ENCODE data around the gene COL5A1. TPM values are rescaled to one million over a fixed set of nuclear protein-coding genes. Genes with fewer than 3 reads are reported as not detected.

Gene COL5A1
- total RNA-seq, 1 experiment from 2014 or later, result not detected

- DNase-seq (ENCODE audit: unreplicated experiment), result no peak
- no peaks in the 10 kb centered on the region for H3K4me1 Mint-ChIP-seq (ENCODE audit: insufficient read depth, unreplicated experiment)
- peaks cover 14% of the 10 kb centered on the region for H3K9me3 Mint-ChIP-seq (ENCODE audit: unreplicated experiment)
- H3K4me3 Mint-ChIP-seq (ENCODE audit: unreplicated experiment), result no peak overlapping the region
- H3K27ac Mint-ChIP-seq (ENCODE audit: low read depth, unreplicated experiment), result no peak overlapping the region
- TF ChIP-seq CTCF (IDR thresholded peaks at IDR 0.05; ENCODE audit: unreplicated experiment), result no peak
- H3K36me3 Mint-ChIP-seq (ENCODE audit: insufficient read depth, unreplicated experiment), result peaks cover 4% of the 10 kb centered on the region
- POLR2A ChIA-PET, result no interaction called here
- intact Hi-C loops (cut with micrococcal nuclease), result no loop called here
- no peaks in the 10 kb centered on the region for H3K27me3 Mint-ChIP-seq (ENCODE audit: insufficient read depth, unreplicated experiment)
- CTCF ChIA-PET, result interaction anchor here (0.6 kb wide), 1 partner anchor 16 kb away, joined by 4 read pairs; no protein-coding TSS in a partner anchor
- BruUV-seq (replicated peaks), result no TSS peak
Observed at GRCh38 chr9:134616341-134616740, 25.3 kb upstream of the COL5A1 start.

- no peak overlapping the region for H3K4me3 Mint-ChIP-seq (ENCODE audit: unreplicated experiment)
- no TSS peak for BruUV-seq (replicated peaks)
- no peak for TF ChIP-seq CTCF (IDR thresholded peaks at IDR 0.05; ENCODE audit: unreplicated experiment)
- peaks cover 3% of the 10 kb centered on the region for H3K36me3 Mint-ChIP-seq (ENCODE audit: insufficient read depth, unreplicated experiment)
- H3K27ac Mint-ChIP-seq (ENCODE audit: low read depth, unreplicated experiment), result no peak overlapping the region
- no peak for DNase-seq (ENCODE audit: unreplicated experiment)
- intact Hi-C loops (cut with micrococcal nuclease), result no loop called here
- H3K27me3 Mint-ChIP-seq (ENCODE audit: insufficient read depth, unreplicated experiment), result no peaks in the 10 kb centered on the region
- ChIA-PET POLR2A (no interaction called here), CTCF (interaction anchor here (1.2 kb wide), 1 partner anchor 13 kb away, joined by 4 read pairs; no protein-coding TSS in a partner anchor)
- H3K4me1 Mint-ChIP-seq (ENCODE audit: insufficient read depth, unreplicated experiment), result no peaks in the 10 kb centered on the region
- peaks cover 7% of the 10 kb centered on the region for H3K9me3 Mint-ChIP-seq (ENCODE audit: unreplicated experiment)
Observed at GRCh38 chr9:134617246-134617645, 24.4 kb upstream of the COL5A1 start.

GRCh38 chr9:134617836-134618162, 23.8 kb upstream of the COL5A1 start:
- Mint-ChIP-seq H3K27me3 (ENCODE audit: insufficient read depth, unreplicated experiment) (no peaks in the 10 kb centered on the region), H3K4me1 (ENCODE audit: insufficient read depth, unreplicated experiment) (no peaks in the 10 kb centered on the region), H3K9me3 (ENCODE audit: unreplicated experiment) (peaks cover 2% of the 10 kb centered on the region), H3K27ac (ENCODE audit: low read depth, unreplicated experiment) (no peak overlapping the region), H3K36me3 (ENCODE audit: insufficient read depth, unreplicated experiment) (no peaks in the 10 kb centered on the region), H3K4me3 (ENCODE audit: unreplicated experiment) (no peak overlapping the region)
- BruUV-seq (replicated peaks), result no TSS peak
- ChIA-PET POLR2A (no interaction called here), CTCF (interaction anchor here (0.8 to 1.2 kb wide), 2 partner anchors 13 to 43 kb away, joined by 3 to 4 read pairs; no protein-coding TSS in a partner anchor)
- intact Hi-C loops (cut with micrococcal nuclease), result no loop called here
- no peak for DNase-seq (ENCODE audit: unreplicated experiment)
- no peak for TF ChIP-seq CTCF (IDR thresholded peaks at IDR 0.05; ENCODE audit: unreplicated experiment)

- CTCF ChIA-PET, result interaction anchor here (0.8 to 1.2 kb wide), 2 partner anchors 14 to 42 kb away, joined by 3 to 4 read pairs; no protein-coding TSS in a partner anchor
- H3K27me3 Mint-ChIP-seq (ENCODE audit: insufficient read depth, unreplicated experiment), result no peaks in the 10 kb centered on the region
- POLR2A ChIA-PET, result no interaction called here
Observed at GRCh38 chr9:134618163-134618832, 23.3 kb upstream of the COL5A1 start.

More at GRCh38 chr9:134618163-134618832, 23.3 kb upstream of the COL5A1 start:
- BruUV-seq (replicated peaks), result no TSS peak
- no peak for TF ChIP-seq CTCF (IDR thresholded peaks at IDR 0.05; ENCODE audit: unreplicated experiment)
- Mint-ChIP-seq H3K27ac (ENCODE audit: low read depth, unreplicated experiment) (no peak overlapping the region), H3K36me3 (ENCODE audit: insufficient read depth, unreplicated experiment) (no peaks in the 10 kb centered on the region), H3K9me3 (ENCODE audit: unreplicated experiment) (no peaks in the 10 kb centered on the region), H3K4me3 (ENCODE audit: unreplicated experiment) (no peak overlapping the region), H3K4me1 (ENCODE audit: insufficient read depth, unreplicated experiment) (no peaks in the 10 kb centered on the region)
- DNase-seq (ENCODE audit: unreplicated experiment), result no peak
- intact Hi-C loops (cut with micrococcal nuclease), result no loop called here

Measured in MCF 10A (cell line).